G401.6 (cell line): ENCODE results near the gene SLC45A3.

Experiments used
- FAIRE-seq: peaks from 2 replicates; lab custom pipeline; 2012; peaks lifted over from hg19 to GRCh38; lab: Jason Lieb, UNC

Gene SLC45A3

GRCh38 chr1:205633421-205633976 lies 46.8 kb downstream of the SLC45A3 start:
- FAIRE-seq: no peak

GRCh38 chr1:205632669-205633169 lies 47.6 kb downstream of the SLC45A3 start:
- FAIRE-seq: no peak

- FAIRE-seq: no peak
Measured at GRCh38 chr1:205631768-205632668, 48.3 kb downstream of the SLC45A3 start, which contains the start of gene ELK4. ELK4 (minus strand) TSS chr1:205632011; CDS start chr1:205623882, 8,129 bp downstream.

GRCh38 chr1:205631010-205631767 lies 49.1 kb downstream of the SLC45A3 start:
- no peak for FAIRE-seq

- FAIRE-seq: no peak
Measured at GRCh38 chr1:205630651-205631009, 49.7 kb downstream of the SLC45A3 start.

- no peak for FAIRE-seq
Measured at GRCh38 chr1:205630241-205630640, 50.1 kb downstream of the SLC45A3 start.

- FAIRE-seq: no peak
Measured at GRCh38 chr1:205629751-205630150, 50.6 kb downstream of the SLC45A3 start.

- FAIRE-seq: no peak
Measured at GRCh38 chr1:205627956-205628355, 52.4 kb downstream of the SLC45A3 start.

- FAIRE-seq: no peak
Measured at GRCh38 chr1:205626216-205626615, 54.1 kb downstream of the SLC45A3 start.

GRCh38 chr1:205623646-205624045 lies 56.7 kb downstream of the SLC45A3 start:
- FAIRE-seq: no peak

- FAIRE-seq: no peak
Measured at GRCh38 chr1:205620269-205620668, 60.0 kb downstream of the SLC45A3 start.

GRCh38 chr1:205619376-205619775 lies 60.9 kb downstream of the SLC45A3 start:
- no peak for FAIRE-seq

- no peak for FAIRE-seq
Measured at GRCh38 chr1:205616563-205617293, 63.6 kb downstream of the SLC45A3 start.

GRCh38 chr1:205615789-205616188 lies 64.5 kb downstream of the SLC45A3 start:
- FAIRE-seq: no peak

- no peak for FAIRE-seq
Measured at GRCh38 chr1:205613854-205614412, 66.4 kb downstream of the SLC45A3 start.

GRCh38 chr1:205612556-205612955 lies 67.8 kb downstream of the SLC45A3 start:
- no peak for FAIRE-seq

GRCh38 chr1:205612104-205612503 lies 68.2 kb downstream of the SLC45A3 start:
- FAIRE-seq: no peak

GRCh38 chr1:205610901-205611466 lies 69.3 kb downstream of the SLC45A3 start:
- FAIRE-seq: no peak

GRCh38 chr1:205610036-205610435 lies 70.3 kb downstream of the SLC45A3 start:
- FAIRE-seq: no peak
